ENCODE data around the gene GHR.

GHR gene

GRCh38 chr5:42467572-42467971 is 44.3 kb downstream of the GHR start:
- DNase-seq: no peak

GRCh38 chr5:42467981-42468524 is 44.8 kb downstream of the GHR start:
- no peak for DNase-seq

GRCh38 chr5:42483472-42484154 is 60.4 kb downstream of the GHR start:
- DNase-seq: no peak

GRCh38 chr5:42487077-42487476 is 63.8 kb downstream of the GHR start:
- DNase-seq: no peak

- no peak for DNase-seq
Measured at GRCh38 chr5:42487821-42488220, 64.6 kb downstream of the GHR start.

- DNase-seq: no peak
Measured at GRCh38 chr5:42490831-42491230, 67.6 kb downstream of the GHR start.

- DNase-seq: no peak
Measured at GRCh38 chr5:42491699-42492098, 68.5 kb downstream of the GHR start.

- no peak for DNase-seq
Measured at GRCh38 chr5:42492974-42493373, 69.7 kb downstream of the GHR start.

- DNase-seq: no peak
Measured at GRCh38 chr5:42494414-42494813, 71.2 kb downstream of the GHR start.

- no peak for DNase-seq
Measured at GRCh38 chr5:42495914-42496313, 72.7 kb downstream of the GHR start.

GRCh38 chr5:42496397-42497156 is 73.3 kb downstream of the GHR start:
- no peak for DNase-seq

- no peak for DNase-seq
Measured at GRCh38 chr5:42498000-42498399, 74.8 kb downstream of the GHR start.

- DNase-seq: no peak
Measured at GRCh38 chr5:42499016-42499415, 75.8 kb downstream of the GHR start.

- no peak for DNase-seq
Measured at GRCh38 chr5:42500003-42500599, 76.9 kb downstream of the GHR start.

- no peak for DNase-seq
Measured at GRCh38 chr5:42502613-42503470, 79.6 kb downstream of the GHR start.

- DNase-seq: no peak
Measured at GRCh38 chr5:42506662-42507061, 83.4 kb downstream of the GHR start.

GRCh38 chr5:42507451-42508097 is 84.3 kb downstream of the GHR start:
- no peak for DNase-seq

- no peak for DNase-seq
Measured at GRCh38 chr5:42513246-42513645, 90.0 kb downstream of the GHR start.

- no peak for DNase-seq
Measured at GRCh38 chr5:42514754-42515153, 91.5 kb downstream of the GHR start.

- no peak for DNase-seq
Measured at GRCh38 chr5:42515504-42515903, 92.3 kb downstream of the GHR start.

- no peak for DNase-seq
Measured at GRCh38 chr5:42516282-42517042, 93.2 kb downstream of the GHR start.

GRCh38 chr5:42517164-42517563 is 93.9 kb downstream of the GHR start:
- DNase-seq: no peak
